GM21737 (cell line): ENCODE data around the gene CRX.
"Not testable (repeated sequence)": the region's sequence is repeated elsewhere in the genome, so short reads cannot be mapped to it uniquely, and the experiment has no call there.

Experiments
- ATAC-seq: cut with Tn5 transposase; IDR thresholded peaks from one replicate; pipeline ENCODE4 v1.9.1; 2021; ENCODE audit warnings: mild to moderate bottlenecking, moderate library complexity; ENCODE audit not compliant: unreplicated experiment

The CRX gene

DNA sequence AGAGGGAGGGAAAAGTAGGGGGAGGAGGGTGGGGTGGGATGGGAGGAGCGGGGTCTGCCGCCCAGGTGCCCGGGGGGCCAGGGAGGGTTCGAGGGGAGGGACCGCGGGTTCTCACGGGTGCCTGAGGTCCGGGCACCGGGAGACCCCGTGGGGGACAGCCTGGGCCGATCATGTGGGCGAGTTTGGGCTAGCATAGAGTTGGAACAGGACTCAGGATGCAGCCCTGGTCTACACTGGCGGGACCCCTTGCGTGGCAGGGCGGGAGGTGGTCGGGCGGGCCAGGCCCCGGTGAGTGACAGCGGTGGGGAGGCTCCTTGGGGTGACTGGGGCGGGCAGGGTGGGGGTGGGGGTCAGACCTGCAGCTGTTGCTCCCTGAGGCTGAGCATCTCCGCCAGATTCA, 18.6 kb upstream of the CRX start:
- not testable (repeated sequence) for ATAC-seq

DNA sequence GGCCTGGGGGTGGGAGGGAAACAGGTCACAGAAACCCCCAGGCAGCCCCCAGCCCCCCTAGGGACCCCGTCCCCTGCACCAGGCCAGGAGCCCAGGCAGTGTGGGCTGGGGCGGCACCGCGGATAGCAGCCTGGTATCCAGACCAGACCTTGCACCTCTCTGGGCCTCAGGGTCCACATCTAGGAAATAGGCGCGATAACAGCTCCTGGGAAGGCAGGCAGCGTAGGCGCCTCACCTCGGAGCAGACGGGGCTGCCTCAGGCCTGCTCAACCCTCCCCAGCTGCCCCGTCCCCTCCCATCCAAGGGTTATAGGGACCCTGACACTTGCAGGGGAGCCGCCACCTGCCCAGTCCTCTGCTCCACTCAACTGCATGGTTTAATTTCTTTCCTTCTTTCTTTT, 18.1 kb upstream of the CRX start:
- not testable (repeated sequence) for ATAC-seq

DNA sequence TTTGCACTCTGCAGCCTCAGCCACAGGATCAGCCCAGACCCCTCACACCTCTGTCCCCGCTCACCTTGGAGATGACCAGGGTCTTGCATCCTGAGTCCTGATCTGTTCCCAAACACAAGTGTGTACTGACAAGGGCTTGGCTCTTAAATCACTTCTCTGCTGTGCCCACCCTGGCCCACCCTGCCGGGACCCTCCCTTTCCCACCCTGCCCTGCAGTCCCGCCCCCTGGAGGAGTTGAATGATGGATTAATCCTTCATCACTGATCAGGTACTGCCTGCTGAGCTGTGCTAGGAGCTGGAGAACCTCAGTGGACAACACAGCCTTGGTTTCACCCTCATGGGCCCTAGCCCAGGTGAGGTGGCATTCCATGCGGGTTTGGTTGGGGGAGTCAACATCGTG, 17.3 kb upstream of the CRX start, which contains the start of gene TPRX1:
Gene TPRX1 (minus strand): TSS at position 101 of the 400 bp plus-strand sequence. CDS start 12 bp downstream, at position 89.
- ATAC-seq, result not testable (repeated sequence)

DNA sequence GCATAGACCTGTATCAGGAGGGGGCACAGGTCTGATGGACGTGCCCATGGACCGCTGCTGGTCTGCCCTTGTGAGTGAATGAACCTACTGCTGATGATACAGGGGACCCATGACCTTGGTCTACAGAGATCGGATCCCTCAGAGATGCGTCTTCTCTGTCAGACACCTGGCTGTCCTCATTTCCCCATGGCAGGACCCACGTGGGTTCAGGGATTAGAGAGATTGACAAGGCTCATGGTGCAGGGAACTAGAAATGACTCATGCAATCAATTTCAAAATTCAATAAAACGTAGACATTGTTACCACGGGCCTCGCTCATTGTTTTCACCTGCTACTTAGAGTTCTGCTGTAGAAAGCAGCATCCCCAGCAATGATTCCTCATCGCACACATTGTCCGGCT, 16.4 kb upstream of the CRX start:
- ATAC-seq, result no peak

DNA sequence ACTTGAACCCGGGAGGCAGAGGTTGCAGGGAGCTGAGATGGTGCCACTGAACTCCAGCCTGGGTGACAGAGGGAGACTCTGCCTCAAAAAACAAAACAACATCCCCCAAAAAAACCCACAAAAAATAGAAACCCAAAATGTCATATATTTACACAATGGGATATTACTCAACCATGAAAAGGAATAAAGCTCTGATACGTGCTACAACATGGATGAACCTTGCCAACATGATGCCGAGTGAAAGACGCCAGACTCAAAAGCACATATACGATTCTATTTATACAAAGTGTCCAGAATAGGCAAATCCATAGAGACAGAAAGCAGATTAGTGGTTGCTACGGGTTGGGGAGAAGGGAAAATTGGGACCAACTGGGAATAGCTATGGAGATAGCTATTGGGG, 15.3 kb upstream of the CRX start:
- no peak for ATAC-seq

DNA sequence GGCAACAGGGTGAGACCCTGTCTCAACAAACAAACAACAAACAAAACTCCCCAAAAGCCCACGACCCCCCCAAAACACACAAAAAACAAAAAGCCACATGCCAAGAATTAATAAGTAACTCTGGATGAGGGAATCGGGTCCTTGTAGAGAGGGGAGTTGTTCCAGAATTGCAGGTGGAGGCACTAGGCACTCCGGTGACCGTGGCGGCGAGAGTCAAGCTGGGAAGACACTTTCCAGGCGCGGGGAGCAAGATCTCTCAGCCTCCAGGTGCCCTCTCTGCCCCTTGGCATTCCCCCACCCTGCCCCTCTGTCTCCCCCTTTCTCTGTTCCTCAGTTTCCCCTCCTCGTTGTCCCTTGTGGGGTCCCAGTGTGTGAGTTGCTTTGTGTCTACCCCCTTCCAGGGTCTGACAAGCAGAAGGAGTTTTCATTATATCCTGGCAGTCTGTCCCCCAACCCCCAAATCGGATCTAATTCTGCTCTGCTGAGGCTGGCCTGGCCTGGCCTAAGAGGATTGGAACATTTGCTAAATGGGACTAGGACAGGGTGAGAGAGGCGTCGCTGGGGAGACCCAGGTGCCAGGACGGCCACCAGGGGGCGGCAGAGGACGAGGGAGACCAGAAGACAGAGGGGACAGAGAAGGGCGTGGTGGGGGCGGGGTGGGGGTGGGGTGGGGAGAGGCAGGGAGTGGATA, 8.3 kb upstream of the CRX start:
- no peak for ATAC-seq

DNA sequence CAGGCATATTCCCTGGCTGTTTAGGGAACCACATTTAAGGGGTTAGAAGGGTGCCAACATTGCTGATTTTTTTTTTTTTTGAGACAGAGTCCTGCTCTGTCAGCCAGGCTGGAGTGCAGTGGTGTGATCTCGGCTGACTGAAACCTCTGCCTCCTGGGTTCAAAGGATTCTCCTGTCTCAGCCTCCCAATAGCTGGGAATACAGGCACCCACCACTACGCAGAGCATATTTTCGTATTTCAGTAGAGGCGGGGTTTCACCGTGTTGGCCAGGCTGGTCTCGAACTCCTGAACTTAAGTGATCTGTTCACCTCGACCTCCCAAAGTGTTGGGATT, 7.8 kb upstream of the CRX start:
- no peak for ATAC-seq

DNA sequence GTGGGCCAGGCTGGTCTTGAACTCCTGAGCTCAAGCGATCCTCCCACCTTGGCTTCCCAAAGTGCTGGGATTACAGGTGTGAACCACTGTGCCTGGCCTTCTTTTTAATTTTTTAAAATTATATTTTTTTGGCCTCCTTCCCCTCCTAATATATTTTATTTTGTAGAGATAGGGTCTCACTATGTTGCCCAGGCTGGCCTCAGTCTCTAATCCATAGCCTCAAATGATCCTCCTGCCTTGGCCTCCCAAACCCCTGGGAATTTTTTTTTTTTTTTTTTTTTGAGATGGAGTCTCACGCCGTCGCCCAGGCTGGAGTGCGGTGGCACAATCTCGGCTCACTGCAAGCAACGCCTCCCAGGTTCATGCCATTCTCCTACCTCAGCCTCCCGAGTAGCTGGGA, 5.5 kb upstream of the CRX start:
- not testable (repeated sequence) for ATAC-seq

DNA sequence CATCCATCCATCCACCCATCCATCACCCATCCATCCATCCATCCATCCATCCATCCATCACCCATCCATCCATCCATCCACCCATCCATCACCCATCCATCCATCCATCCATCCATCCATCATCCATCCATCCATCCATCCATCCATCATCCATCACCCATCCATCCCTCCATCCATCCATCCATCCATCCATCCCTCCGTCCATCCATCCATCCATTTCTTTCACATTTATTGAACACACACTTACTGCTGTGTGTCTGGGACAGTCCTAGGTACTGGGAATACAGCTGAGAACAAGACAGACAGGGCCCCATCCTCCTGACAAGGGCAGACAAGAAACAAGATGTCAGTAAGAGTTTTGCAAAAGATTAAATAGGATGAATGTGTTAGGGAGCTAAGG, 3.5 kb upstream of the CRX start:
- not testable (repeated sequence) for ATAC-seq

DNA sequence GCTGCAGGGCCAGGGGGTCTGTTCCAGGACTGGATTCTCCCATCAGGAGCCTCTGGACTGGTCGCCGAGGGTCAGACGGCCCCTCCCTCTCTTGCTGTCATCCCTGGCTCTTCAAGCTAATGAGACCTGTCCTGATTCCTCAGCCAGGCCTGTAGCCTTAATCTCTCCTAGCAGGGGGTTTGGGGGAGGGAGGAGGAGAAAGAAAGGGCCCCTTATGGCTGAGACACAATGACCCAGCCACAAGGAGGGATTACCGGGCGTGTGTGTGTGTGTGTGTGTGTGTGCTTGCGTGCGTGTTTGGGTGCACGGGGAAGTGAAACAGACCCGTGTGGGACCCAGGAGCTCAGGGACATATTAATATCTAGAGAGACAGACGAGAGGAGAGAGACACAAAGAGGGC, 1.9 kb upstream of the CRX start:
- no peak for ATAC-seq

DNA sequence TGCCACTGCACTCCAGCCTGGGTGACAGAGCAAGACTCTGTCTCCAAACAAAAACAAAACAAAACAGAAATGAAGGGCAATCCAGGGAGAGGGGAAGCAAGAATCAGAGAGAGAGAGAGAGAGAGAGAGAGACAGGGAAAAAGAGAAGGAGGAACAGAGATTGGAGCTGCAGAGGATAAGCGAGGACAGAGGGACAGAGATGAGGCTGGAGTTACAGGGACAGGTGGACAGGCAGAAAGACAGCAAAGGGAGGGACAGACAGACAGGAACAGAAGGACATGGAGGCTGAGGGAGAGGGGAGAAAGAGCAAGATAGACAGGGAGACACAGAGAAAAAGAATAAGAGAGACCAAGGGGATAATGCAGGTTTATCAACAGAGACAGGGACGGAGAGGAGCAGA, 1.3 kb upstream of the CRX start:
- no peak for ATAC-seq

DNA sequence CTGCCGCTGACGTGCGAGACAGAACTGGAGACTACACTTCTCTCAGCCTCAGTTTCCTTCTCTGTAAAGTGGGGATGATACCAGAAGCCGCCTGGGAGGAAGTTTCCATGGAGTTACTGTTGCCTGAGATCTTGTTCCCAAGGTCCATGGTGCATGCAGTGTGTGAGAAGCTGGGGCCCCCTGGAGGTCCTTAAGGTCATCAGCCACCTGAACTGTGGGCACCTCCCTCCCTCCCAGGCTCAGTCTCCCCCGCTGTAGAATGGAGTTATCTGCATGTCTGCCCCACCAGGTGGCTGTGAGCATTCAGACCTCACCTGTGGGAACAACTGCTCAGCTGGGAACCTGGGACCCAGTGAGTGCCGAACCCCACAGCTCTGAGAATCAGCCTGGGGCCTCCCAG, 2.7 kb downstream of the CRX start:
- no peak for ATAC-seq

DNA sequence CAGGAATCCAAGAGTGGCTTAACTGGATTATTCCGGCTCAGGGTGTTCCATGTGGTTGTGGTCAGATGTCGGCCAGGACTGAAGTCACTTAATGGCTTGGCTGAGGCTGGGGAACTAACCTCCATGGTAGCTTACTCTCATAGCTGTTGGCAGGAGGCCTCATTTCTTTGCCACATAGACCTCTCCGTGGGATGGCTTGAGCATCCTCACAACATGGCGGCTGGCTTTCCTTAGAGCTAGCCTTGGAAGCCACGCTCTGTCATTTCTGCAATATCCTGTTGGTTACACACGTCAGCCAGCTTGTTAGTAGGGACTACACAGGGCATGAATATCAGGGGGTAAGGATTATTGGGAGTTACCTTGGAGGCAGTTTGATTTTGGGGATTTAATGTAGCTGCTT, 5.1 kb downstream of the CRX start:
- ATAC-seq, result no peak

DNA sequence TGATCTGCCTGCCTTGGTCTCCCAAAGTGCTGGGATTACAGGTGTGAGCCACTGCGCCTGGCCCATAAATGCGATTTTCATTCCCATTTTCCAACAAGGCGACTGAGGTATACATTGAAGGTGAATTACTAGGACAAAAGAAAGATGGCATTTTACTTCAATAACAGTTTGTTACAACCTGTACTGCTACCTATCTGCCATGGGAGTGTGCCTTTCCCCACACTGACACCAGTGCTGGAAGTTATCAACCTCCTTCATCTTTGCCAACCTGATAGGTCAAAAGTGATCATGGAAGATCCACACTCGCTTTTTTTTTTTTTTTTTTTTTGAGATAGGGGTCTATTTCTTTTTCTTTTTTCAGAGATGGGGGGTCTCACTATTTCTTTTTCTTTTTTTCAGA, 11.0 kb downstream of the CRX start:
- ATAC-seq, result no peak

DNA sequence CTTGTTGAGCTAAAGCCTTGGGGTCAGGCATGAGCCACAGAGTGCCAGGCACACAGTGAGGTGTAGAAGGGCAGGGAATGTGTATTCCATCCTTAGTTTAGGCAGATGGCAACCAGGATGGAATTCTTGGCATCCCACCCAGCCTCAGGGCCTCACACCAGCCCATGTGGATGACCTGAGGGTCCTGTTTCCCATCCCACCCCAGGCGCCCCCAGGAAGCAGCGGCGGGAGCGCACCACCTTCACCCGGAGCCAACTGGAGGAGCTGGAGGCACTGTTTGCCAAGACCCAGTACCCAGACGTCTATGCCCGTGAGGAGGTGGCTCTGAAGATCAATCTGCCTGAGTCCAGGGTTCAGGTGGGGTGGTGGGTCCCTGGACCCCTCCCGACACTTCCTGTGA, 14.3 kb downstream of the CRX start:
- no peak for ATAC-seq

DNA sequence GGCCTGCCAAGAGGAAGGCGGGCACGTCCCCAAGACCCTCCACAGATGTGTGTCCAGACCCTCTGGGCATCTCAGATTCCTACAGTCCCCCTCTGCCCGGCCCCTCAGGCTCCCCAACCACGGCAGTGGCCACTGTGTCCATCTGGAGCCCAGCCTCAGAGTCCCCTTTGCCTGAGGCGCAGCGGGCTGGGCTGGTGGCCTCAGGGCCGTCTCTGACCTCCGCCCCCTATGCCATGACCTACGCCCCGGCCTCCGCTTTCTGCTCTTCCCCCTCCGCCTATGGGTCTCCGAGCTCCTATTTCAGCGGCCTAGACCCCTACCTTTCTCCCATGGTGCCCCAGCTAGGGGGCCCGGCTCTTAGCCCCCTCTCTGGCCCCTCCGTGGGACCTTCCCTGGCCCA, 17.7 kb downstream of the CRX start:
- no peak for ATAC-seq

DNA sequence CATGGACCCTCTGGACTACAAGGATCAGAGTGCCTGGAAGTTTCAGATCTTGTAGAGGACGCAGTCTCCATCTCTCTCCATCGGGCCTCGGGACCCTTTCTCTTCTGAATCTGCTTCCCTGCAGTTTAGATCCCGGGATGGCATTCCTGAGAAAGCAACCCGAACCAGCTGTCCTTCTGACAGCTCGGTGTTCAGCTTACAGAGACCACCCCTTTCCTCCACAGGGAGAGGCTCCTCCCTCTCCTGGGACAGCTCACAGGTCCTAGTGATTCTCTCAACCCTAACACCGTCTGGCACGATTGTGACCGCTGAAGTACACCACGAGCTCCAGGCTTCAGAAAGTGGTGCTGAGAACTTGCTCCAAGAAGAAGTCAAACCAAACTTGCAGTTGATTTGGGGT, 18.2 kb downstream of the CRX start:
- ATAC-seq, result no peak

DNA sequence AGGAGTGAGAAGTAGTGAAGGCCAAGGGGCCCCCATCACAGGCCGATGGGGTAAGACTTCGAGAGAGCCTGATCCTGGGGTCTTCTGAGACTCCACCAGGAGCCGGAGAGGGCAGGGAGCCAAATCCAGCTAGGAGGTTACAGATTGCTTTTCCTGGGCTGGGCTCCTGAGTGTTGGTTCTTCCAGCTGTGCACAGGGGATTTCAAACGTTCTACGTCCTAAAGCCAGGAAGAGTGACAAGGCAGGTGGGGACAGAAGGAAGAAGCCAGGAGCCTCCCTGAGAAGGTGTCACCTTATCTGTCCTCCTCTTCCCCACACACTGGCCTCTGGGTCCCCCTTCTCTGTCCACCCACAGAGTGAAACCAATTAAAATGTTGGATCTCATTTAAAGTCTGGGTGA, 21.2 kb downstream of the CRX start:
- no peak for ATAC-seq

DNA sequence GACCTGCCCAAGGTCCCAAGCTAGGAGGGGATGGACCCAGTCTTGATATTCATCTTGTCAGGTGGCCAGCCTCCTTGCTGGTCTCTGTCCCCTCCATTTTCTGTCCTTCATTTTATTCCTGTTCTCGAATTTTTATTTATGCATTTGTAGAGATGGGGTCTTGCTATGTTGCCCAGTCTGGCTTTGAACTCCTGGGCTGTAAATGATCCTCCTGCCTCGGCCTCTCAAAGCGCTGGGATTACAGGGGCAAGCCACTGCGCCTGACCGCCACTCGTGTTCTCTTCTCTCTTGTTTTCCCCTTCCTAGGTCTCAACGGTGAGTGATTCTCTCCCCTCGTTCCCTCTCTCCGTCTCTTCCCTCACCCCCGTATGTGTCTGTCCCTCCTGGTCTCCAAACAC, 26.7 kb downstream of the CRX start:
- ATAC-seq, result no peak

DNA sequence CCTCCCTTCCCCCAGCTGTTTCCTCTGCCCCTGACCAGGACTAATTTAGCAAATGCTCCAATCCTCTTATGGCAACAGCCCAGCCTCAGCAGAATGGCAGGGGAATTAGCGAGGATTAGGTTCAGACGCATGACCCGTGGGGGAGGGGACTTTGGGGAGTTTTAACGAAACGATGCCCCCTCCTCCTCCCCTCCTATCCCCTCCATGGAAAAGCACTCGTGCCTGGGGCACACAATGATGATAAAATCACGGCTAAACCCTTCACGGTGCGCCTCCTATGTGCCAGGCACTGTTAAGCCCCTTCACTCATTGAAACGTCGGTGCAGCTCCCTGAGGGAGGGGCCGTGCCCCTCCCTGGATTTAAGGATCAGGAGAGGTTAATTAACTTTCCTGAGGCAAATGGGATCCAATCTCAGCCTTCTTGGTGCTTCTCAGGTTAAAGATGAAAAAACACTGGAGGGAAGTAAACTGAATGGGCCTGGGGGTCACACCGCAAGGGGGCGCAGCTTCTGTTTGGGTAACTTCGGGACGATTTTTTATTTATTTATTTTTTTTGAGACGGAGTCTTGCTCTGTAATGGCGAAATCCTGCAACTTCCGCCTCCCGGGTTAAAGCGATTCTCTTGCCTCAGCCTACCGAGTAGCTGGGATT, 27.2 kb downstream of the CRX start:
- ATAC-seq, result no peak

DNA sequence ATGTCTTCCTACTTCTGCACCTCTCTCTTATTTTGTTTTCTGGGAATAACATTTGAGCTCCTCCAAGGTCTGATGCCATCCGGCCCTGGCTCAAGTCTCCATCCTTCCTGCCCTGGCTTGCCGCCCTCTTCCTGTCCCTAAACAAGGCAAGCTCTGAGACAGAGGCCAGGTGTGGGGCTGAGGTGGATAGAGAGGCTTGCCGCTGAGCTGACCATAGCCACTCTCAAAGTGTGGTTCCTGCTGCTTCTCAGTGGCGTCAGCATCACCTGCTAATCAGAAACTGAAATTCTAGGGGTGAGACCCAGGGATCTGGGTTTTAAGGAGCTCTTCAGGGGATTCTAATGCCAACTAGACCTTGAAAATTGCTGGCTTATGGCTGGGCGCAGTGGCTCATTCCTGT, 31.3 kb downstream of the CRX start:
- ATAC-seq, result no peak

DNA sequence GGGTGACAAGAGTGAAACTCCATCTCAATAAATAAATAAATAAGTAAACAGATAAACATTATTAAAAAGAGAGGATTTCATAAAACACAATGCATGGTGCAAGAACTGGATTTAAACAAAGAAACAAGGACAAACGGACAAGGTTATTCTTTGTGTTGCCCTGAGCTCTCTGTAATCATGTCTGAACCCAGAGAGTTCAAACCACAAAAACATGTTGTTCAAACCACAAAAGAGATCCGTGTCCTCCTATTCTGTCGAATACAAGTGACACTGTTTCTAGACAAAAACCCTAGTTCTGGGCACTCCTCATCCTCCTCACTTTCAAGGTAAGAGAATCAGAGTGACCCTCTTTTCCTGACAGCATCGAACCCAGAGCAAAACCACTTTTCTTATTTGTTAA, 32.7 kb downstream of the CRX start:
- no peak for ATAC-seq

DNA sequence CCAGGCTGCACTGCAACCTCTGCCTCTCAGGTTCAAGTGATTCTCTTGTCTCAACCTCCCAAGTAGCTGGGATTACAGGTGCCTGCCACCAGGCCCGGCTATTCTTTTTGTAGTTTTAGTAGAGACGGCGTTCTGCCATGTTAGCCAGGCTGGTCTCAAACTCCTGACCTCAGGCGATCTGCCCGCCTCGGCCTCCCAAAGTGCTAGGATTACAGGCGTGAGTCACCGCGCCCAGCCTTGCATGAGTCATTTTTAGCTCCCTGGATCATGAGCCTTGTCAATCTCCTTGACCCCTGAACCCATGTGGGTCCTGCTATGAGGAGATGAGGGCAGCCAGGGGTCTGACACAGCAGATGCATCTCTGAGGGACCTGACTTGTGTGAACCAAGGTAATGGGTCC, 36.5 kb downstream of the CRX start:
- ATAC-seq, result not testable (repeated sequence)
